ENCODE results near the gene PPP2R5C.

The PPP2R5C gene

DNA sequence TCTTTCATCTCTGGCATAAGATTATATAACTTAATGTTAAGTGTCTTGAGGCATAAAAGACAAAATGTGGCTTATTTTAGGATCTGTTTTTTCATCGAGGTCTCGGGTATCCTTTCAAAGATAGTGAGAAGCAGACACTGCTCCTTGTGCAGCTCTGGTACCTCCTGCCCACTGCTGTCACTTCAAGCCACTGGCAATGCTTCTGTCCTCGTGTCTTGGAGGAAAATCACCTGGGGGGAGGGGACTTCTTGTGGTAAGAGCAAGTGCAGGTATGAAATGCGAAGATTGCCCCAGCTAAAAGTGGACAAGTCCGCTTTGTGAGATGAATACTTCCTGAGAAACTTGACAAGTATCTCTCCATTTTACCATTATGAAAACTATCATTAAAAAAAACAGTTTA lies 165.1 kb downstream of the PPP2R5C start:
- no peak for DNase-seq

DNA sequence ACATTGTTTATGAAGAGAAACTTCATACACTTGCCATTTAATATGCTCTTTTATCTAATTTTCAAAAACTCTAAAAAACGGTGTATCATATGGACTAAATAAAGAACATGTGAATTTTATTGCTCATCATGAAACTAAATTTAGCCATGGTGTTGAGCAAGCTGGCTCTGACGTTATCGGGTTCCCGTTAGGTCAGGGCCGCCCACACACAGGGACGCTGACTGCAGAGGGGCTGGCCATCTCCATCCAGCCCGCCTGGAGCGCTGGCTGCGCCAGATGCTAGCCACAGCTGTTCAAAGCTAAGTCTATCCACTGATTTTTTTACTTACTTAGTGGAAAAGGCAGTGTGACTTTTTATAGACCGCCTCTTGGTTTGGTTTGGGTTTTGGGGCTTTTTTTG lies 166.3 kb downstream of the PPP2R5C start:
- no peak for DNase-seq

DNA sequence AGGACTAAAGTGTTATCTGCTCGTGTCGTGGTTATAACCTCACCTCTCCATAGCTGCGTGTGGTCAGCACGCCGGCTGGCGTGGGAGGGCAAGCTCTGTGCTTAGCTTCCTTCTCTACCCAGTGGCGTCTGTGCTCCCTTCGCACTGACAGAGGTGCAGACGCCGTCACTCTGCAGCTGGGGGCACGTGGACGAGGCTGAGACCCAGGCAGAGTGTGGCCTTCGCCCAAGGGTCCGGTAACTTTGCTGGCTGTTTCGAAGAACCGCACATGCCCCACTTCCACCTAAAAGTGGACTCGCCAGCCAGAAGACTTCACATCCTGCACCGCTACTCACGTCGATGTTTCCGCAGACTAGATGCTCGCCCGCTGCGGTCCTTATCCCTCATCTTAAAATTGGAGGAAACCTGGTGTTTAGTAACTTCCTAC lies 166.9 kb downstream of the PPP2R5C start:
- DNase-seq: no peak

DNA sequence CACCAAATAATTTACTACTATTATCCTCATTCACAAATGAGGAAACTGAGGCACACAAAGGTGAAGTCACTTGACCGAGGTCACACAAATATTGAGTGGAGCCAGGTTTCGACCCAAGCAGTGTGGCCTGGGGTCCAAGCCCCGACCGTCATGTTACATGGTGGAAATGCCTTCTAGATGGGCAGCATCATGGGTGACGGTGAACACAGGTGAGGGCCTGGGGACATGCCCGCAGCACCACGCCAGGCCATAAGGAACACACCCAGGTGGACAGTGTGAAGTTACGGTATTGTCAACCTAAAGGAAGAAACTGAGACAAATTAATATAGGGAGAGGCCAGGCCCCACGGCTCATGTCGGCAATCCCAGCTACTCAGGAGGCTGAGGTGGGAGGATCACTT lies 167.6 kb downstream of the PPP2R5C start:
- DNase-seq: no peak

DNA sequence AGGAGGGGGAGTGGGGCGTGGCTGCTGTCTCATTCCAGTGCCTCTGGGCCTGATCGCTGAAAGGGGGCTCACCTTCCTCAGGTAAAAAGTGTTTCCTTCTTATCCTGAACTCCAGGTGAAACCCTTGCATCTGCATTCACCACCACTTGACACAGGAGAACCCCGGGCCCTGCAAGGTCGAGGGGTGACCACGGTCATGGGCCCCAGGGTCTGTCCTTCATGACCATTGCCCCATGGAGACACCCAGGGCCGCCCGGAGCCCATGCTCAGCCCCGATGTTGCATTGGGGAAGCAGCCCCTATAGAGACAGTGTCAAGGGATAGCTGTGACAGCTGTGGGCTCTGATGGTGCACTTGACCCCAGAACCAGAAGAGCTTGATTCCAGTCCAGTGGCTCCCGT lies 168.4 kb downstream of the PPP2R5C start:
- DNase-seq: no peak

DNA sequence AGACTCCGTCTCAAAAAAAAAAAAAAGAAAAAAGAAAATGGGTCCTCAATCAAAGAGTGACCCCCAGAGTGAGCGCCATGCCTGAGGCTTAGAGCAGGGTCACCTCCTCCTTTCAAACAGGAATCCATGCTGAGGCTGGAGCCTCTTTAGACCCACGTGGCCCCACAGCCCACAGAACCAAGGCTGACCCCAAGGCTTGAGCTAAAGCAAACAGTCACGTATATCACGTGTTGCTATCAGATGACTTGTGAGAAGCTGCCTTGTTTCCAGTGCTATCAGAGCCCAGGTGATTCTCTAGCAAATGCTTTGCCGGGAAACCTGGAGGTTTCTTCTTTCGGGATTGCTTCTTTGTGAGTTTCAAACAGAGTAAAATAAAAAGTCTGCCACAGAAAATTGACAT lies 171.2 kb downstream of the PPP2R5C start:
- no peak for DNase-seq

DNA sequence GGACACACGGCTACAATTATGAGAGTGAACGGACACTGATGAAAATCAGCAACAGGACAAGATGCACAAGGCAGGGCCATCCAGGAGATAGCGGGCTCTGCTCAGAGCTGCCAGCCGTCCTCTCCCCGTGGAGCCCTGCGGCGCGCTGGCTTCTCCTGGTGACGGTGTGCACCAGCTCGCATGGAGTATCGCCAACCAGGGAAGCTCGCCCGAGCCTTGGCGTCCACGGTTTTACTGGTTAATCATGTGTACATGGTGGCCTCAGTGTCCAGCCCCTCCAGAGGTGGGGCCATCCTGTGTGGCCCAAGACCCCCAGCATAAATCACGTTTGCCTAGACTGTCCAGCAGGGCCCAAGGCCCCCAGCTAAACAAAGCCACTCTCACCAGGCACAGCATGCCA lies 171.7 kb downstream of the PPP2R5C start:
- no peak for DNase-seq

DNA sequence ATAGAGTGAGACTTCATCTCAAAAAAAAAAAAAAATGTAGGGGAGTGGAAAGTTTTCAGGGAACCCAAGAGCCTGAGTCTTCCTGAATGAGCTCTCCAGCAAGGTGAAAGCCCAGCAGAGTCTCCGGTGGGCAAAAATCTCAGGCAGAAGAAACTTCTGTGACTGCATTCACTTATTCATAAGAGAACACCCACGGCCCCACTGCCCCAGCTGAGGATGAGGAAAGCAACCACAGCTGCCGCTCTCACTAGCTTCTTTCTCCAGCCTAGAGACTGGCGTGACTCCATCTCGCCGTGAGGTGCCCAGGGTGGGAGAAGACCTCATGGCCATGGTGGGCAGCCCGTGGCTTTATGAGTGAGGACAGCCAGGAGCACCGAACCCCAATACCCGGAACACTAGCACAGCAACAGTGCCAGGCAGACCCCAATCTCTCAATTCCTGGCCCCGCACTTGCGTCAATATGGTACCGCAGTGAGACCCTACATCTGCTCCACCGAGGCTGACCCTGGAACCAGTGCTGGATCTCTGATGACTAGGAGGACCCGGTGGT lies 173.2 kb downstream of the PPP2R5C start:
- DNase-seq: no peak

DNA sequence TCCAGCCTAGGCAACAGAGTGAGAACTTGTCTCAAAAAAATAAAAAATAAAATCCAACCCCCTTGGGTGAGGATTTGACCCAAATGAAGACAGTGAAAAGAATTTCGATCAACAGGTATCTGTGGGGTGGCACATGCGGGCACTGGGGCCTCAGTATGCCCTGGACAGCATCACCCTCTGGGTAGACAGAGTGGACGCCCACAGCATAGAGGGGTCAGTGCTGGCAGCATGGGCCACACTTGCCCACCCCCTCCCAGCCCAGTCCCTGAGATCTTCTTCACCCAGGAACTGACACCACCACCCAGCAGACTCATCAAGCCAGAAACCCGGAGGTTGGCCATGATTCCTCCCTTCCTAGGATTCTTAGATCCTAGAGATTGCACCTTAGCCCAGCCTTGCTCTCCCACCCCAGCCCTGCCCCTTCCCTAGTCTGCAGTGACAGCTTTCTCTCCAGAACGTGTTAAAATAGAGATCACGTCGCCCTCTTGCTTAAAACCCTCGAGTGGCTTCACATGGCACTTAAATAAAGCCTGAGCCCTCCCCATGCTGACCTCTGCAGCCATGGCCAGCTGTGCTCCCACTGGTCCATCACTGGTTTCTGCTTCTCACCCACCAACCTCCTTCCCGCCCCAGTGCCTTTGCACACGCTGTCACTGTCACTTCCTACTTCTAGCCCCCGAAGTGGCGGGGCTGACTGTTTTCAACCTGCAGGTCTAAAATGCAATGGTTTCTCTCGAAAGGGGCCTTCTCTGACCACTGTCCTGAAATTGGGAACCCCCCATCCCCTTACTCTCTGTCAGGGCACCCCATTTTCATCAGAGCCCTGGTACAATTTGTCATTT lies 176.6 kb downstream of the PPP2R5C start:
- DNase-seq: no peak

DNA sequence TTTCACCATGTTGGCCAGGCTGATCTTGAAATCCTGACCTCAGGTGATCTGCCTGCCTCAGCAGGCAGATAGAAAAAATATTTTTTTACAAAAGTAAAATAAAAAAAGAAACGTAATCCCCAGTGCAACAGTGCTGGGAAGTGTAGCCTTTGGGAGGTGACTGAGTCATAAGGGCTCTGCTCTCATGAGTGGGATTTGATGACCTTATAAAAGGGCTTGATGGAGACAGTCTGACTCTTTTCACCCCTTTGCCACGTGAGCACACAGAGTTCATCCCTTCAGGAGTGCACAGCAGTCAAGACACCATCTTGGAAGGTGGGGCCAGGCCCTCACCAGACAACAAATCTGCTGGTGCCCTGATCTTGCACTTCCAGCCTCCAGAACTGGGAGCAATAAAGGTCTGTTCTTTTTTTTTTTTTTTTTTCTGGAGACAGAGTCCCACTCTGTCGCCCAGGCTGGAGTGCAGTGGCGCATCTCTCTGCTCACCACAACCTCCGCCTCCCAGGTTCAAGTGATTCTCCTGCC lies 178.2 kb downstream of the PPP2R5C start:
- DNase-seq: no peak

DNA sequence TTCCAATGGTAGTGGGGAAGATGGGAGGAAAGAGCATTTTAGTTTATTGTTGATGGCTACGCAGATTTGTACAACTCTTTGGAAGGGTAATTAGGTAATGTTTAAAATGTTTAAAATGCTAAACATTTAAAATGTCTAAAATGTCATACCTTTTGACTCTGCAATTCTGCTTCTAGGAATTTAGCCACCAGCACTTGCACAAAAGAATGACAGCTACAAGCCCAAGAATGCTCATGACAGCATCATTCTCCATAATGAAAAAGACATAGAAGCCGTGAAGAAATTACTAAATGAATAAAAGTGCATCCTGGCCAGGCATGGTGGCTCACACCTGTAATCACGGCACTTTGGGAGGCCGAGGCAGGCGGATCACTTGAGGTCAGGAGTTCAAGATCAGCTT lies 182.9 kb downstream of the PPP2R5C start:
- no peak for DNase-seq

DNA sequence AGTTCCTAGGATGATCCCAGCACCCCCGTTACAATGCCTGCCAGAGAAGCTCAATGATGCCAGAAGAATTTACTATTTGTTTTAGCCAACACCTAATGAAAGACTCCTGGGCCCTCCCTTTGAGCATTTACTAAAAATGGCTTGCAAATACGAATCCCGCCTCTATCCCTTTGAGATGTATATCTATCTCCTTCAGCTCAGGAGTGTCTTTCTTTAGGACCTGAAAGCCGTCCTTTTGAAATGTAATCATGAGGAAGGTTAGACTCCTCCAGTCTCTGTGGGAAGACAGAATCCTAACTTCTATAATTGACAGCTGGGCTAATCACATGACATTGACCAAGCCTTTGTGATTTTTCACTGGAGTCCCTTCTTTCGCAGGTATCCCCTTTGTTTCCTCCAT lies 183.7 kb downstream of the PPP2R5C start:
- no peak for DNase-seq

DNA sequence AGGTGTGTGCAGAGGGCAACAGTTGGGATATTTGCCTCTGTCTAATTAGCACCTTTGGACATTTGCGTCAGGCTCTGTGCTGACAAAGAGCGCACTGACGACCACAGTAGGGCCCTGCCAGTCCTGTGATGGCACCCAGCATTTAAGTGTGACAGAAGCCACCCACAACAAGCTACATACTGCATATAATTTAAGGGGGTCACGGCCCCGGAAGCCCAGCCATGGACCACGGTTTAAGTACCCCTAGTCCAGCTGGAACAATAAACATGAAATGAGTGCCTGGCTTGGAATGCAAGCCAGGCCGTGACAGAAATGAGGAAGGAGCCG lies 186.0 kb downstream of the PPP2R5C start:
- no peak for DNase-seq

DNA sequence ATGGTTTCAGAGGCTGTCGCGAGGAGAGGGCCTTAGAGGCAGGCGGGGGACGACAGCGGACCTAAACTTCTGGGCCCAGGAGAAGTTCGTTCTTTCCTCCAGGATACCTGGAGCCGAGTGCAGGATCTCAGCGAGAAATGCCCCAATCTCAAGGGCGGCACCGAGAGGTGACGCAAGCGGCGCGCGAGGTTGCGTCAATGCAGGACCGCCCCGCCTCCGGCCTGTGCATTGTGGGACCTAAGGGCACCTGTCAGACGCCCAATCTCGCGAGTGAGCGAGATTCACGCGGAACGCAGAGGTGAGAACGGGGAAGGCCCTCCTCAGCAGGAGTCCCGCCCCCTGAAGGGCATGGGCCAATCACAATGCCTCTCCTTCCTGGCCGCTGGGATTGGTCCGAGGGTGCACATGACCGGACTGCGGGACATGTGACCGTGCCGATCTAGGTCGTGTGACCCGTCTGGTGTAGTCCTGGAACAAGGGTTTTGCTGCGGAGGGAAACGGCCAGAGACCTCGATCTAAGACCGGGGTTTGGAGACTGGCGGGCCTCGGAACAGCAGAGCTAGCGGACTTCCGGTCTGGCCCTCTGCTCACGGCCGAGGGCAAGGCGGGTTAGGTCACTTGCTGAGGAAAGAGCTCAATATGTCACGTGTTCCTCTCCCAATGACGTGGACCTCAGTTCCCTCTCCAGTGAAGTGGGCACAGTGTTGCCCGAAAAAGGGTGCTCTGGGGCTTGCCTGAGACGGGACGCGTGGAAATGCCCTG lies 186.6 kb downstream of the PPP2R5C start:
- peak; percentile 100 for DNase-seq

DNA sequence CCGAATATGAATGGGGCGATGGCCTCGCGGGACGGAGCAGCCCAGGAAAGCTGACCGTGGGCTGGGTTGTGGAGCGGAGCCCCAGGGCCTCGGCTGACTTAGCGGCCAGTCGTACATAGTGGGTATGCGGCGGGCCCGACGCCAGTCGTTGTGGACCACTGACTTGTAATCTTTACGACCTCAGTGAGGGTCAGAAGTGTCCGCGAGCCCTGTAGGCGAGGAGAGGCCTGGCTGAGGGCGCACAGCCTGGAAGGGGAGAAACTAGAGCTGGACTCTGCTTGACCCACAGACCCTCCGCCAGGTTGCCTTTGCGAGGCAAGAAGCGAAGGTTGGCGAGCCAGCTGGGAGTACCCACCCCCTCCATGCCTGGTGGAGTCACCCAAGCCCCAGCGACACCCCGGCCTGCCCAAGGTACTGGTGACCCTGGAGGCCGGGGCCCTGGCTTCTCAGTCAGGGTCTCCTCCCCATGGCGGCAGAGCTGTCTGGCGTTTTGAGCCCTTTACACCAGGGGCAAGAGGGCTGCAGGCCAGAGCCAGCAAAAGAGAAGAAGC lies 187.2 kb downstream of the PPP2R5C start:
- no peak for DNase-seq

DNA sequence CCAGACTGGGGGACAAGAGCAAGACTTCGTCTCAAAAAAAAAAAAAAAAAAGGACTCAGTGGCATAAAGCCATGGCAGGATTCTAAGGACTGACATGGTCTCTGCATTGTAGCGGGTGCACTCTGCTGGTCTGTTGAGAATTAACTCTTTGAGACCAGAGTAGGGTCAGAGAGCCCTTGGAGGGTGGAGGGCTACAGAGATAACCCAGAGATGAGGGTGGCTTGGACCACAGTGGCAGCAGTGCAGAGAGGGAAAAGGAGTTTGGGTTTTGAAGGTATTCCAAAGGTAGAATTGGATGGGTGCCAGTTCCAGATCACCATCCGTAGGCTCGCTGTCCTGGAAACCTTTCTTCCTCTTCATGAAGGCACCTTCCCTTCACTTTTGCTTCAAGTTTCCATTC lies 188.6 kb downstream of the PPP2R5C start:
- DNase-seq: no peak

DNA sequence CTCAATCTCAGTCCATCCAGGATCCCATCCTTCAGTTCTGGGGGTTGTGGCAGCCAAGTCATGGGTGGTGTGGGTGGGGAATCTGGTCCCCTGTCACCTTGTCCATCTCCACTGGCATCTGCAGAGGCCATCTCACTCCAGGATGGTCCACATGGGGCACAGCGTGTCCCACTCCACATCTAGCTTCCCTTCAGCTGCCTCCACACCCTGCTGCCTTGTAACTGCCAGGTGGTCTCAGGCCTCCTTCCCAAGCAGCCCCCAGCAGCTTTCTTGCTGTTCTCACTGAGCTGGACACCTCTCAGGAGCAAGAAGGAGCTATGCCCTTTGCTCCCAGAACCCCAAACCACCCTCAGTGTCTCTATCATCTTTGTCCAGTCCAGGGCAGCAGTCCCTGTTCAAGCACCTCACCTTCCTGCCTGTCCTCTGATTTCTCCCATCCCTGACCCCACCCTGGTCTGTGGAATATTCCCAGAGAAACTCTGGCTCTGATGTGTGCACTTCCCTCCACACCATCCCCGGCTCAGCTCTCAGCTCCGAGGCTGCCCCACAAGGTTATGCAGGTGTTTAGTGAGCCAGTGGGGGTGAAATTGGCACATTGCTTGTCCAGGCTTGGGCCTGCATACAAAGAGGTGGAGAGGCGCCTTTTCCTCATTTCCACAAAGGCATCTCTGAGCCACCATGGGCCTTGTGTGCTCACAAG lies 189.2 kb downstream of the PPP2R5C start:
- DNase-seq: no peak

DNA sequence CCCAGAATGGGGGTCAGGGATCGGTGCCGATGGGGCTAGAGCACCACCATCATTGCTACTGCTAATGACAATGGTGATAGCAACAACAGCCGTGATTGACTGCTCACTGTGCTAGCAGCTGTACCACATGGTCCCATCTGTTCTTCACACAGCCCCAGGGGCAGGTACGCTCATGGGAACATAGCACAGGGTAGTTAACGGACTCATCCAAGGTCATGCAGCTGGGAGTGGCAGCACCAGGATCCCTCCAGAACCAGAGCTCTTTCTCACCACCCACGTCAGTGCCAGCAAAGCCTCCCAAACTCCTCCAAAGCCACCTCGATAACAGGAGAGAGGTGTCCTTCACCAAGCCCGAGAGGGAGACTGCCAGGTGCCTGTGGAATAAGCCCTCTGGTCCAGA lies 191.6 kb downstream of the PPP2R5C start:
- peak; percentile 75 for DNase-seq

DNA sequence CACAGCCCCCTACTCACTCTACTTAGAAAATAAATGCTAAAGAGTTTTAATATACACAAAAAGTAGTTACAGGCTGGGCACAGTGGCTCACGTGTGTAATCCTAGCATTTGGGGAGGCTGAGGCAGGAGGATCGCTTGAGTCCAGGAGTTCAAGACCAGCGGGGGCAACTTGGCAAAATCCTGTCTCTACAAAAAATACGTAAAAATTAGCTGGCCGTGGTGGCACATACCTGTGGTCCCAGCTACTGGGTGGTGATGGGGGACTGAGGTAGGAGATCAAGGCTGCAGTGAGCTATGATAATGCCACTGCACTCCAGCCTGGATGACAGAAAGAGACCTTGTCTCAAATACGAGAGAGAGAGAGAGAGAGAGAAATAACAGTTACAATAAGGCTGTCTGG lies 193.0 kb downstream of the PPP2R5C start:
- no peak for DNase-seq

DNA sequence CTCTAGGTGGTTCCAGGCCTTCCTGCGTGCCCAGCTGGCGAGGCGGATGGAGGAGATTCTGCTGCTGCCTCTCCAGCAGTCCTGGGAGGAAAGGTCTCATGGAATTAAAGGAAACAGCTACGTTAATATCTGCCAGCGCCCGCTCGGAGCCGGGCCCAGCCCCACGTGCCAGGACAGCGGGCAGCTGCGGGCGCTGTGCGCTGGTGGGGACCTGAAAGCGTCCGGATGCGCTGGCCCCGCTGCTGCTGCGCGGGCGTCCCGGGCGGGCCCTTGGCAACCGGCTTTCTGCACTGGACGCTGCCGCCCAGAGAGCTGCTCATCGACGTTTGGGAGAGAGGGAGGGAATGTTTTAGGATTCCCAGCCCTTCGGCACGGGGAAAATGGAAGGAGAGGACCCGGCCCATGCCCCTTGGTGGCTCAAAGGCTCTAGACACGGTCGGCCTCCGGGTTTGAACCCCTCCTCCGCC lies 194.2 kb downstream of the PPP2R5C start:
- DNase-seq: no peak

DNA sequence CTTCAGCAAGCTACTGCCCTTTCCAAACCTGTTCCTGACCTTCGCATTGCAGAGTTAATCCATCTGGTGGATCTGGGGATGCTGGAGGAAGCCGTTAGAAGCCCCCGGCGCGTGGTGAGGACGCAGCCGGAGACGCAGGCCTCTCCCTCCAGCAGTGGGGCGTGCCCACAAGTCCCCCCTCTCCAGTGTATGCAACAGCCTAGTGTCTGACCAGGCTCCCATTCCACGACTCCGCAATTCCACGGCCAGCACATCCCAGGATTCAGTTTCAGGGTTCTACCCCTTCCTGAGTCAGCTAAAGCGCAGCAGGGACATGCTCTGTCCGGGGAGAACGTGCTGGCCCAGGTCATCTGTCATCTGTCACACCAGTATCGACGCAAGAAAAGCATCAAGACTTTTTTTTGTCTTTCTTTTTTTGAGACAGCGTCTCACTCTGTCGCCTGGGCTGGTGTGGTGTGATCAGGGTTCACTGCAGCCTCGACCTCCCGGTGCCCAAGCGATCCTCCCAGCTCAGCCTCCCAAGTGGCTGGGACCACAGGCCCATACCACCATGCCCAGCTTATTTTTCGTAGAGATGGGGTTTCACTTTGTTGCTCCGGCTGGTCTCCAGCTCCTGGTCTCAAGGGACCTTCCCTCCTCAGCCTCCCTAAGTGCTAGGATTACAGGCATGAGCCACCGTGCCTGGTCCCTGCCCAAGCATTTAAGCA lies 194.8 kb downstream of the PPP2R5C start:
- DNase-seq: no peak
